Measurements from ENCODE around the gene BLM.

BLM gene

GRCh38 chr15:90790057-90790456 is 72.9 kb downstream of the BLM start:
- no peak for DNase-seq (ENCODE audit: low spot score)

- DNase-seq (ENCODE audit: low spot score) = no peak
Observed at GRCh38 chr15:90790561-90790960, 73.4 kb downstream of the BLM start.

- no peak for DNase-seq (ENCODE audit: low spot score)
Observed at GRCh38 chr15:90794538-90794937, 77.4 kb downstream of the BLM start.

GRCh38 chr15:90799639-90800170 is 82.6 kb downstream of the BLM start:
- DNase-seq (ENCODE audit: low spot score) = no peak

GRCh38 chr15:90801803-90802202 is 84.7 kb downstream of the BLM start:
- no peak for DNase-seq (ENCODE audit: low spot score)

- DNase-seq (ENCODE audit: low spot score) = no peak
Observed at GRCh38 chr15:90807074-90807785, 90.1 kb downstream of the BLM start.

- DNase-seq (ENCODE audit: low spot score) = no peak
Observed at GRCh38 chr15:90807786-90808086, 90.6 kb downstream of the BLM start.

- DNase-seq (ENCODE audit: low spot score) = no peak
Observed at GRCh38 chr15:90808517-90809235, 91.5 kb downstream of the BLM start.

- no peak for DNase-seq (ENCODE audit: low spot score)
Observed at GRCh38 chr15:90809536-90809935, 92.4 kb downstream of the BLM start.

- DNase-seq (ENCODE audit: low spot score) = no peak
Observed at GRCh38 chr15:90810354-90810753, 93.2 kb downstream of the BLM start.

GRCh38 chr15:90812171-90812957 is 95.2 kb downstream of the BLM start:
- no peak for DNase-seq (ENCODE audit: low spot score)

- no peak for DNase-seq (ENCODE audit: low spot score)
Observed at GRCh38 chr15:90812958-90813265, 95.8 kb downstream of the BLM start.

GRCh38 chr15:90813796-90814190 is 96.6 kb downstream of the BLM start:
- no peak for DNase-seq (ENCODE audit: low spot score)

GRCh38 chr15:90814191-90814821 is 97.2 kb downstream of the BLM start:
- DNase-seq (ENCODE audit: low spot score) = no peak

GRCh38 chr15:90816401-90817116 is 99.4 kb downstream of the BLM start:
- DNase-seq (ENCODE audit: low spot score) = no peak

- no peak for DNase-seq (ENCODE audit: low spot score)
Observed at GRCh38 chr15:90817117-90818057, 100.2 kb downstream of the BLM start.

- DNase-seq (ENCODE audit: low spot score) = no peak
Observed at GRCh38 chr15:90818251-90819210, 101.4 kb downstream of the BLM start.

GRCh38 chr15:90819390-90819789 is 102.2 kb downstream of the BLM start:
- no peak for DNase-seq (ENCODE audit: low spot score)

- DNase-seq (ENCODE audit: low spot score) = no peak
Observed at GRCh38 chr15:90819850-90820249, 102.7 kb downstream of the BLM start.

- no peak for DNase-seq (ENCODE audit: low spot score)
Observed at GRCh38 chr15:90820481-90820880, 103.3 kb downstream of the BLM start.

Measured in pons (tissue), 1 donor.